ENCODE measurements around the gene BHLHA15. TPM values are rescaled to one million over a fixed set of nuclear protein-coding genes. Genes with fewer than 3 reads are reported as not detected.

The BHLHA15 gene
- polyA plus RNA-seq (2013), result not detected

DNA sequence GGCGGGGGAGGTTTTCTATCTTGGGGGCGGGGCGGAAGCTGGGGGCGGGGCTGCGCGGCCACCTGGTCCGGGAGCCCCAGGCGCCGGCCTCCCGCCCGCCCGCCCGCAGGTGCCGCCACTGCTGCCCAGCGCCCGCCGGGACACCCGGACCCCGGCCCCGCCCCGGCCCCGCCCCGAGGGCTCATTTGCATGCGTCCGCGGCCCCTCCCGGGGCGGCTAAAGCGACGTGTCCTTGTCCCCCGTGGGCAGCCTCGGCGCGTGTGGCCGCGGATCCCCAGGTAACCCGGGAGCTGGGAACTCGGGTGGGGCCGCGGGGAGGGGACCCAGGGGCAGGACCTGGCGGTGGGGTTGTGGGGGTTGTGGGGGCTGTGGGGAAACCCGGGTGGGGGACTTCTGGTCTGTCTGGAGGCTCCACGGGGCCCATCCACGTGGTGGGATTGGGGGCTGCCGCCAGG, at the start of gene BHLHA15:
Gene BHLHA15 (plus strand): TSS at position 219 of the 455 bp plus-strand sequence. CDS start 871 bp downstream, outside the sequence.
- DNase-seq, result peak in 2 of 3 donors; percentile 5 to 6
- ChIA-PET CTCF (interaction anchor here (1.2 kb wide), 1 partner anchor 9 kb away, joined by 5 read pairs; no protein-coding TSS in a partner anchor), POLR2A (no interaction called here)
- no peaks in the 10 kb centered on the region for H3K9me3 ChIP-seq (ENCODE audit: control extremely low read depth in 1 of 5, control insufficient read depth in 4 of 5, insufficient read depth in 2 of 5, low read depth in 1 of 5, low read length in 4 of 5)
- peaks cover 2 to 17% (median 7%) of the 10 kb centered on the region in 4 experiments for H3K36me3 ChIP-seq (ENCODE audit: control insufficient read depth in 4 of 4, insufficient read depth in 4 of 4, low read length in 3 of 4)
- peaks cover 0 to 5% (median 2%) of the 10 kb centered on the region in 4 experiments for H3K4me1 ChIP-seq (ENCODE audit: control extremely low read depth in 1 of 4, control insufficient read depth in 4 of 4, insufficient read depth in 4 of 4, low read length in 3 of 4)
- H3K27me3 ChIP-seq (replicated peaks in 2 of 5; ENCODE audit: control insufficient read depth in 4 of 5, insufficient read depth in 5 of 5, low read length in 4 of 5), result peaks cover 0 to 16% (median 2%) of the 10 kb centered on the region in 5 experiments
- 6% methylated on average over 11 of the region's 45 CpGs for WGBS (ENCODE audit: insufficient coverage)
- no peak within 1 kb of the TSS for H3K27ac ChIP-seq (ENCODE audit: insufficient read depth in 1 of 2, low read depth in 1 of 2, low read length in 2 of 2, poor library complexity in 1 of 2, severe bottlenecking in 2 of 2)
- peak within 1 kb of the TSS in 2 of 7 experiments; percentile 33 to 36 for H3K4me3 ChIP-seq (ENCODE audit: control insufficient read depth in 1 of 7, extremely low read depth in 1 of 7, insufficient read depth in 4 of 7, low read depth in 2 of 7, low read length in 6 of 7)

DNA sequence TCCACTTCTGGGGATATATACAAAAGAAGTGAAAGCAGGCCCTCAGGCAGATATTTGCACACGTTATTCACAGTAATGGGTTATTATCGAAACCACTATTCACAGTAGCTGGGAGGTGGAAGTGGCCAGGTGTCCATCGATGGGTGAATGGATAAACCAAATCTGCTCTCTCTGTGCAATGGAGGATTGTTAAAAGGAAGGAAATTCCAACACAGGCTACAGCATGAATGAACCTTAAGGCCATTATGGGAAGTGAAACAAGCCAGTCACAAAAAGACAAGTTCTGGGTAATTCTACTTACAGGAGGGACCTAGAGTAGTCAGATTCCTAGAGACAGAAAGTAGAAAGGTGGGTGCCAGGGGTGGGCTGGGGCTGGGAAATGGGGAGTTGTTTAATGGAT, 48.5 kb upstream of the BHLHA15 start:
- Histone ChIP-seq H3K27ac (ENCODE audit: insufficient read depth in 1 of 2, low read depth in 1 of 2, low read length in 2 of 2, poor library complexity in 1 of 2, severe bottlenecking in 2 of 2) (no peak overlapping the region), H3K27me3 (replicated peaks in 2 of 5; ENCODE audit: control insufficient read depth in 4 of 5, insufficient read depth in 5 of 5, low read length in 4 of 5) (no peaks in the 10 kb centered on the region), H3K4me1 (ENCODE audit: control extremely low read depth in 1 of 4, control insufficient read depth in 4 of 4, insufficient read depth in 4 of 4, low read length in 3 of 4) (no peaks in the 10 kb centered on the region), H3K9me3 (ENCODE audit: control extremely low read depth in 1 of 5, control insufficient read depth in 4 of 5, insufficient read depth in 2 of 5, low read depth in 1 of 5, low read length in 4 of 5) (no peaks in the 10 kb centered on the region), H3K36me3 (ENCODE audit: control insufficient read depth in 4 of 4, insufficient read depth in 4 of 4, low read length in 3 of 4) (peaks cover 0 to 9% (median 4%) of the 10 kb centered on the region in 4 experiments), H3K4me3 (ENCODE audit: control insufficient read depth in 1 of 7, extremely low read depth in 1 of 7, insufficient read depth in 4 of 7, low read depth in 2 of 7, low read length in 6 of 7) (no peak overlapping the region)
- DNase-seq, result no peak
- POLR2A ChIA-PET, result no interaction called here
- CTCF ChIA-PET, result interaction anchor here (0.8 to 12.3 kb wide), 6 partner anchors 31 to 151 kb away, joined by 3 to 316 read pairs (median 3); partner anchors contain the start of gene LMTK2
- WGBS (ENCODE audit: insufficient coverage), result 96% methylated on average over 3 of the region's 3 CpGs

DNA sequence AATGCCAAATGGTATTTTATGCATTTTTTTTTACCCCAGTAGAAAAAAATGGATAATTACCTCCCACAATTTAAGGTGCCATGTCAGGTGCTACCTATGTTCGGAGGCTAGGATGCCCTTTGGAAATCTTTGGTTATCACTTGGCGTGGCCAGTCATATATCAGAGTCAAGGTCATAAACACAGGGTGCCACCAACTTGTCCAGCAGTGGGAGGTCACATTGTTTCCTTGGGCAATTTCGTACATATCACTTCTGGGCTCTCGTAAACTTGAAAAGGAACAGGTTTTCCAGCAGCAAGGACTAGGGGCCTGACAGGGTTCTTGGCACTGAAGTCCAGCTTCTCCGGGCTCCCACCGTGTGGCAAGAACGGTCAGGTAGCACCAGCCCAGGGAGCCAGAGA, 48.0 kb upstream of the BHLHA15 start:
- POLR2A ChIA-PET, result no interaction called here
- H3K4me1 ChIP-seq (ENCODE audit: control extremely low read depth in 1 of 4, control insufficient read depth in 4 of 4, insufficient read depth in 4 of 4, low read length in 3 of 4), result no peaks in the 10 kb centered on the region
- WGBS (ENCODE audit: insufficient coverage), result 88% methylated on average over 7 of the region's 7 CpGs
- no peaks in the 10 kb centered on the region for H3K27me3 ChIP-seq (replicated peaks in 2 of 5; ENCODE audit: control insufficient read depth in 4 of 5, insufficient read depth in 5 of 5, low read length in 4 of 5)
- no peak for DNase-seq
- H3K27ac ChIP-seq (ENCODE audit: insufficient read depth in 1 of 2, low read depth in 1 of 2, low read length in 2 of 2, poor library complexity in 1 of 2, severe bottlenecking in 2 of 2), result no peak overlapping the region
- H3K9me3 ChIP-seq (ENCODE audit: control extremely low read depth in 1 of 5, control insufficient read depth in 4 of 5, insufficient read depth in 2 of 5, low read depth in 1 of 5, low read length in 4 of 5), result no peaks in the 10 kb centered on the region
- no peak overlapping the region for H3K4me3 ChIP-seq (ENCODE audit: control insufficient read depth in 1 of 7, extremely low read depth in 1 of 7, insufficient read depth in 4 of 7, low read depth in 2 of 7, low read length in 6 of 7)
- peaks cover 0 to 9% (median 4%) of the 10 kb centered on the region in 4 experiments for H3K36me3 ChIP-seq (ENCODE audit: control insufficient read depth in 4 of 4, insufficient read depth in 4 of 4, low read length in 3 of 4)
- CTCF ChIA-PET, result interaction anchor here (1.3 to 12.3 kb wide), 6 partner anchors 12 to 151 kb away, joined by 3 to 316 read pairs (median 16); partner anchors contain the start of gene LMTK2

DNA sequence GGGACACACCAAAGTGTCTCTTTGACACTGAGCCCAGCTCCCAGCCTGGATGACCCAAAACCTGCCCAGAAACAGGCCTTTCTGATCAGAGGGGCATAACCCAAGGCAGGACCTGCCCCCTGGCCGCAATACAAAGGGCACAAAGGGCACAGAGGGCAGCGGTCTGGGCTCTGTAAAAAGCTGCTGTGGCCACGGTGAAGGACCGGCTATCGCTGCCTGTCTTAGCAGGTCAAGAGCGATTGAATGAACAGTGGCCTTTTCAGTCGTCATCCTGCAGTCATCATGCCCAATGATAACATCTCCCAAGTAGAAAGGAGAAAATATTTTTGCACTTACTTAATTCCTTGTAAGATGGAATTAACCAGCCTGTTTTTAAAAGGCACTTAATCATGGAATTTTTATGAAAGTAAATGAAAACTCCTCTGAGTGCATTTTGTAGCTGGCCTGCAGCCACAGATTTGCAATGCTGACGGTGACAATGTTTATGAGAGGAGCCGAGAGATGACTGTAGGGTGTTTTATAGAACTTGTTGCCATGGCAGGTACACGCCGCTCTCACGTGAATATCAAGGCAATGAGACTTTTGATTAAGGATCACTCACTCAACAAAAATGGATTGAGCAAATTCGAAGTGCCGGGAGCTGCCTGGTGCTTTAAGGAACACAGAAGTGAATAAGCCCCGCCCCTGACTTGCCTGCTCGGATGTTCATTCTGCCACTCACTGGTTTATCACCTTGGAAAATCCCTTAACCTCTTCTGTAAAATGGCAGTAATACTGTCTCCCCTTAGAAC, 47.3 kb upstream of the BHLHA15 start:
- H3K4me3 ChIP-seq (ENCODE audit: control insufficient read depth in 1 of 7, extremely low read depth in 1 of 7, insufficient read depth in 4 of 7, low read depth in 2 of 7, low read length in 6 of 7), result no peak overlapping the region
- peaks cover 0 to 9% (median 4%) of the 10 kb centered on the region in 4 experiments for H3K36me3 ChIP-seq (ENCODE audit: control insufficient read depth in 4 of 4, insufficient read depth in 4 of 4, low read length in 3 of 4)
- H3K9me3 ChIP-seq (ENCODE audit: control extremely low read depth in 1 of 5, control insufficient read depth in 4 of 5, insufficient read depth in 2 of 5, low read depth in 1 of 5, low read length in 4 of 5), result no peaks in the 10 kb centered on the region
- no peaks in the 10 kb centered on the region for H3K27me3 ChIP-seq (replicated peaks in 2 of 5; ENCODE audit: control insufficient read depth in 4 of 5, insufficient read depth in 5 of 5, low read length in 4 of 5)
- no peaks in the 10 kb centered on the region for H3K4me1 ChIP-seq (ENCODE audit: control extremely low read depth in 1 of 4, control insufficient read depth in 4 of 4, insufficient read depth in 4 of 4, low read length in 3 of 4)
- no peak overlapping the region for H3K27ac ChIP-seq (ENCODE audit: insufficient read depth in 1 of 2, low read depth in 1 of 2, low read length in 2 of 2, poor library complexity in 1 of 2, severe bottlenecking in 2 of 2)
- WGBS (ENCODE audit: insufficient coverage), result 95% methylated on average over 15 of the region's 16 CpGs
- ChIA-PET CTCF (interaction anchor here (1.0 to 12.3 kb wide), 11 partner anchors 8 to 150 kb away, joined by 3 to 316 read pairs (median 15); partner anchors contain the start of gene LMTK2), POLR2A (no interaction called here)
- no peak for DNase-seq

DNA sequence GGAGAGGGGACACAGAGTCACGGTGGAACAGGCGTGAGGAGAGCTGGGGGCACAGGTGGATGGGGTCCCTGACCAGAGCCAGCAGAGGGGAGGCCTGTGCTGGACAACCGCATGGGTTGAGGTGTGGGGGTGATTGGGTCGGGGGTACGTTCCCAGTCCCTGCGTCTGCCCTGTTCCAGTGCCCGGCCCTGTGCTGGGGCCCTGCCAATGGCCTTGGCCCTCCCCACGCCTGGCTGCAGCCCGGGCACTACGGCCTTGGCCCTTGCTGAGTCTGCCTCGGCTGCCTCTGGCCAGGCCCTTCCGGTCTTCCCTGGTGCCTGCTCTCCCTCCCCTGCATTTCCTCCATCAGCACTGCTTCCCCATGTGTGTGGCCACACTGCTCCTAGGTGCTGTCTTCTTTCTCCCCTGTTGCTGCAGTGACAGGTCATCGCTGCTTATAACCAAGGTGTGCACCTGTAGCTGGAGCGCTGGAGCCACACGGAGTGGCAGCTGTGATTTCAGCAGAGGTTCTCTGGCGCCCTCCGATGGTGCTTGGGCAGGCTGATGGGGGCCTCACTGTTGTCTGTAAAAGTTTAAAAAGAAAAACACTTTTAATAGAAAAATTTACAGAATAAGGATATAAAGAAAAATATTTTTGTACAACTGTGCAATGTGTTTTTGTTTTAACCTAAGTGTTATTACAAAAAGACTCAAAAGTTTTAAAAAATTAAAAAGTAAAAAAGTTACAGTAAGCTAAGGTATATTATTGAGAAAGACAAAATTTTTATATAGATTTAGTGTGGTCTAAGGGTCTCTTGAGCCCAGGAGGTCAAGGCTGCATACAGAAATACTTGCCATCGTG, 45.2 kb upstream of the BHLHA15 start:
- DNase-seq, result peak; percentile 33 to 62 (median 50)
- Histone ChIP-seq H3K36me3 (ENCODE audit: control insufficient read depth in 4 of 4, insufficient read depth in 4 of 4, low read length in 3 of 4) (no peaks in the 10 kb centered on the region), H3K4me3 (ENCODE audit: control insufficient read depth in 1 of 7, extremely low read depth in 1 of 7, insufficient read depth in 4 of 7, low read depth in 2 of 7, low read length in 6 of 7) (no peak overlapping the region), H3K9me3 (ENCODE audit: control extremely low read depth in 1 of 5, control insufficient read depth in 4 of 5, insufficient read depth in 2 of 5, low read depth in 1 of 5, low read length in 4 of 5) (no peaks in the 10 kb centered on the region), H3K27me3 (replicated peaks in 2 of 5; ENCODE audit: control insufficient read depth in 4 of 5, insufficient read depth in 5 of 5, low read length in 4 of 5) (no peaks in the 10 kb centered on the region), H3K4me1 (ENCODE audit: control extremely low read depth in 1 of 4, control insufficient read depth in 4 of 4, insufficient read depth in 4 of 4, low read length in 3 of 4) (no peaks in the 10 kb centered on the region), H3K27ac (ENCODE audit: insufficient read depth in 1 of 2, low read depth in 1 of 2, low read length in 2 of 2, poor library complexity in 1 of 2, severe bottlenecking in 2 of 2) (no peak overlapping the region)
- ChIA-PET POLR2A (no interaction called here), CTCF (interaction anchor here (0.6 to 12.3 kb wide), 15 partner anchors 10 to 1002 kb away, joined by 3 to 316 read pairs (median 8); partner anchors contain the start of gene LMTK2)
- WGBS (ENCODE audit: insufficient coverage), result 70% methylated on average over 9 of the region's 18 CpGs

DNA sequence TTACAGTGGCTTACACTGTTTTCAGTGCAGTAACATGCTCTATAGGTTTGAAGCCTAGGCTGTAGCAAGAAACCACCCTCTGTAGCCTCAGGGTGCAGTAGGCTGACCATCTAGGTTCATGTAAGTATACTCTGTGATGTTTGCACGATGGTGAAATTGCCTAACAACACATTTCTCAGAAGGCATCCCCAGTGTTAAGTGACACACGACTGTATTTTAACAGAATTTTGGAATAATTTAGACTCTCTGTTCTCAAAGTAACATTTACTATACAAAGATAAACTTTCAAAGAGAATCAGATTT, 44.6 kb upstream of the BHLHA15 start:
- Histone ChIP-seq H3K27me3 (replicated peaks in 2 of 5; ENCODE audit: control insufficient read depth in 4 of 5, insufficient read depth in 5 of 5, low read length in 4 of 5) (no peaks in the 10 kb centered on the region), H3K4me3 (ENCODE audit: control insufficient read depth in 1 of 7, extremely low read depth in 1 of 7, insufficient read depth in 4 of 7, low read depth in 2 of 7, low read length in 6 of 7) (no peak overlapping the region), H3K4me1 (ENCODE audit: control extremely low read depth in 1 of 4, control insufficient read depth in 4 of 4, insufficient read depth in 4 of 4, low read length in 3 of 4) (no peaks in the 10 kb centered on the region), H3K27ac (ENCODE audit: insufficient read depth in 1 of 2, low read depth in 1 of 2, low read length in 2 of 2, poor library complexity in 1 of 2, severe bottlenecking in 2 of 2) (no peak overlapping the region), H3K36me3 (ENCODE audit: control insufficient read depth in 4 of 4, insufficient read depth in 4 of 4, low read length in 3 of 4) (peaks cover 0 to 3% (median under 1%) of the 10 kb centered on the region in 4 experiments), H3K9me3 (ENCODE audit: control extremely low read depth in 1 of 5, control insufficient read depth in 4 of 5, insufficient read depth in 2 of 5, low read depth in 1 of 5, low read length in 4 of 5) (no peaks in the 10 kb centered on the region)
- WGBS (ENCODE audit: insufficient coverage), result 100% methylated on average over 1 of the region's 2 CpGs
- ChIA-PET CTCF (interaction anchor here (0.7 to 12.3 kb wide), 12 partner anchors 9 to 1003 kb away, joined by 3 to 316 read pairs (median 12); partner anchors contain the start of gene LMTK2), POLR2A (no interaction called here)
- no peak for DNase-seq

Data from common myeloid progenitor, CD34-positive (primary cell).